GM10847 (cell line): ENCODE data around the gene QRFPR.

Source experiments
- POLR2A ChIP-seq: IDR thresholded peaks from 2 replicates; pipeline ENCODE4 v1.6.1; 2011; ENCODE audit not compliant: insufficient read length; ENCODE audit errors: extremely low read depth

QRFPR gene

GRCh38 chr4:121358473-121358872 lies 22.3 kb downstream of the QRFPR start:
- no peak for TF ChIP-seq POLR2A

GRCh38 chr4:121353213-121353612 lies 27.6 kb downstream of the QRFPR start:
- TF ChIP-seq POLR2A, result no peak

GRCh38 chr4:121344098-121344497 lies 36.7 kb downstream of the QRFPR start:
- TF ChIP-seq POLR2A, result no peak

DNA sequence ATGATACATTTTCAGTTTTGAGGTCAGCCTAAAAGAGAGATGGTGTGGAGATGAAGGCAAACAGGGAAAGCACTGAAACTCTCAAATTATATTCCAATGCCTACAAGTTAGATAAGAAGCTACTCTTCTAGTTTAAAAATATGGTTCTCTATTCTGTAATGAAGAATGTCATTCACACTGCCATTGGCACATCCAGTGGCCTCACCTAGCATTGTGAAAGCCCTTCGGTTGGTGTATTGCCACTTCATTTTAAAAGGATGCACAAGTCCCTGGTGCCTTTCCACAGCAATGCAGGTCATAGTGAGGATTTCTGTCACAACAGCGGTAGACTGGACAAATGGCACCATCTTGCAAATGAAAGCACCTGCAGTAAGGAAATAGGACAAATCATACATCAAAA lies 40.6 kb downstream of the QRFPR start:
- TF ChIP-seq POLR2A, result no peak

GRCh38 chr4:121339824-121340223 lies 41.0 kb downstream of the QRFPR start:
- TF ChIP-seq POLR2A, result no peak

DNA sequence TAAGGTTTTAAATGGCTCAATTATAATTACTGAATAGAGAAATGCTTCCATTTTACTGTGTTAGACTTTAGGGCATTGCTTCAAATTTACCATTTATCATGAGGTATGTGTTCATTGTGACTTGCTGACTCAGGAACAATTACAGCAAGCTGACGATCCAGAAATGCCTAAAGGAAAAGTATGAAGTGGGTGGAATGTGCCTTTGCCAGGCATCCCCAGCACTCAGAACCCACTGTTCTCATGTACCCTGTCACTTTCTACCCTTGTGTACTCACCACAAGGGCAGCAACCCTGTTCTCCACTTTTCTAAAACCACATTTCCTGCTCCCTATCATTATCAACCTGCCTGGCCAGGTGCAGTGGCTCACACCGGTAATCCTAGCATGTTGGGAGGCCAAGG lies 41.5 kb downstream of the QRFPR start:
- no peak for TF ChIP-seq POLR2A

DNA sequence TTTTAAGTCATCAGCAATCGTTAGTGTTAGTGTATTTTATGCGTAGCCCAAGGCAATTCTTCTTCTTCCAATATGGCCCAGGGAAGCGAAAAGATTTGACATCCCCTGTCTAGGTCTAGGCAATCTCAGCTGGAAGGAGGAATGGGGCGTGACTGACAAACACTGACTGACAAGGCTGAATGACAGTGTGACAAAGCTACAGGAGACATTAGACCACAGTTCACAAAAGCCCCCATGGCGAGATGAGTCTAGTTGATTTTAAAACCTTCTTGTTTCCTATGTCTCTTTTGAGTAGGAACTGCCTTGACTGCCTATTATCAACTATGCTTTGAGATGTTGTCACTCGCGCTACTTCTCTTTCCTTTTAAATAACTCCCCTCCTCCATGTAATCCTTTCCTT lies 42.3 kb downstream of the QRFPR start:
- no peak for TF ChIP-seq POLR2A

- TF ChIP-seq POLR2A, result no peak
Observed at GRCh38 chr4:121336706-121337105, 44.1 kb downstream of the QRFPR start.

GRCh38 chr4:121330180-121330665 lies 50.6 kb downstream of the QRFPR start:
- TF ChIP-seq POLR2A, result no peak

GRCh38 chr4:121326597-121326996 lies 54.2 kb downstream of the QRFPR start:
- no peak for TF ChIP-seq POLR2A

GRCh38 chr4:121324331-121324730 lies 56.5 kb downstream of the QRFPR start:
- no peak for TF ChIP-seq POLR2A

DNA sequence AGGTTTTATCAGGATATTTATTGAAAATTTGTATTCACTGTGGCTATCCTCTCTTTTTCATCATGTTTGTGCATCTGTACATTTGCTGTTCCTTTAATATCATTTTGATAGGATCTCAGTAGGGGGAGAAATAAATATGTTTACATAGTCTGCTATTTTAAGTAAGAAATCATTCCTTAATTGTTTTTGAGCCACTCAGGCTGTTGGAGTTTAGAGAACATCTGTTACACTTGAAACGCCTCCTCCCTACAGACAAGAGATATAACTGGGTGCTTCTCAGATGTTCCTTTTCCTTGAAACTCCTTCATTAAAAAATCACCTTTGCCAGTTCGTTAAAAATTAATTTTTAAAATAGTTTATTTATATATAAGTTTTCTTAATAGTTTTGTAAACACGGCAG lies 59.4 kb downstream of the QRFPR start:
- TF ChIP-seq POLR2A, result no peak

GRCh38 chr4:121316091-121316490 lies 64.7 kb downstream of the QRFPR start:
- TF ChIP-seq POLR2A, result no peak

GRCh38 chr4:121308828-121309227 lies 72.0 kb downstream of the QRFPR start:
- no peak for TF ChIP-seq POLR2A

- TF ChIP-seq POLR2A, result no peak
Observed at GRCh38 chr4:121308328-121308663, 72.5 kb downstream of the QRFPR start.

GRCh38 chr4:121307445-121308327 lies 73.1 kb downstream of the QRFPR start:
- TF ChIP-seq POLR2A, result no peak

DNA sequence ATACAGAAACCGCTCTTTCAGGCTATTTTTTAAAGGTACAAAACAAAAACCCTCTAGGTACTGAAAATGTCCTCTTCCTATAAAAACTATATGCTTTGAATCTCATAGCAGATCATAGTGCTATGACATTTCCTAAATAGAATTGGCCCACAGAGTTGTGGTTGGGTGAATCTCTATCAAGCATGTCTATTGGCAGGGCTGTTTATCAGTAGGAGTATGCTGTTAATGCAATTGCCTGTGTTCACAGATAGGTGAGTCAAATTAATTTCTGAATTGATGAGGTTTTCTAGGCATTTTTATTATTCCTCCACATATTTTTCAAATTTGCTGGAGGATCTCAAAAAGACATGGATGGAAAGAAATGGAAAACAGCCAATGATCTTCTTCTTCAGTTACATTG lies 73.9 kb downstream of the QRFPR start:
- TF ChIP-seq POLR2A, result no peak
